DMS153 treated with DMSO at 0.1 percent for 48 hours (cell line): ENCODE measurements around the gene MYL7.
"Not testable (repeated sequence)": the region's sequence is repeated elsewhere in the genome, so short reads cannot be mapped to it uniquely, and the experiment has no call there.

ENCODE experiments used
- DNase-seq: peaks from one replicate; lab custom pipeline; 2025; ENCODE audit not compliant: unreplicated experiment; lab: John Stamatoyannopoulos, UW

MYL7 gene

GRCh38 chr7:44172352-44172751, 31.2 kb upstream of the MYL7 start:
- DNase-seq: no peak

GRCh38 chr7:44171901-44172300, 30.8 kb upstream of the MYL7 start:
- DNase-seq: not testable (repeated sequence)

- DNase-seq: no peak
Observed at GRCh38 chr7:44167920-44168319, 26.8 kb upstream of the MYL7 start.

GRCh38 chr7:44163591-44163990, 22.5 kb upstream of the MYL7 start:
- no peak for DNase-seq

GRCh38 chr7:44162785-44163395, 21.8 kb upstream of the MYL7 start:
- DNase-seq: no peak

GRCh38 chr7:44162179-44162578, 21.0 kb upstream of the MYL7 start:
- no peak for DNase-seq

GRCh38 chr7:44161371-44161770, 20.2 kb upstream of the MYL7 start:
- DNase-seq: no peak

GRCh38 chr7:44159824-44160630, 18.9 kb upstream of the MYL7 start:
- no peak for DNase-seq

- DNase-seq: no peak
Observed at GRCh38 chr7:44158873-44159631, 17.9 kb upstream of the MYL7 start.

GRCh38 chr7:44158096-44158872, 17.2 kb upstream of the MYL7 start:
- DNase-seq: no peak

- no peak for DNase-seq
Observed at GRCh38 chr7:44157116-44158080, 16.3 kb upstream of the MYL7 start.

GRCh38 chr7:44156453-44157010, 15.4 kb upstream of the MYL7 start:
- DNase-seq: no peak

- DNase-seq: no peak
Observed at GRCh38 chr7:44155191-44156185, 14.4 kb upstream of the MYL7 start.

- no peak for DNase-seq
Observed at GRCh38 chr7:44154703-44155102, 13.6 kb upstream of the MYL7 start.

- DNase-seq: no peak
Observed at GRCh38 chr7:44153948-44154335, 12.8 kb upstream of the MYL7 start.

GRCh38 chr7:44152971-44153947, 12.1 kb upstream of the MYL7 start:
- no peak for DNase-seq

- no peak for DNase-seq
Observed at GRCh38 chr7:44151956-44152355, 10.8 kb upstream of the MYL7 start.
